Activated B cell treated with CpG ODN at 0.5 μM for 24 hours (primary cell): ENCODE results near the gene TAPBP. TPM values are rescaled to one million over a fixed set of nuclear protein-coding genes. Genes with fewer than 3 reads are reported as not detected.
"Not testable (repeated sequence)": the region's sequence is repeated elsewhere in the genome, so short reads cannot be mapped to it uniquely, and the experiment has no call there.

Experiments used
- ATAC-seq: fragments of 200-7000 bp; cut with Tn5 transposase; one replicate; pipeline ENCODE4 v1.10.0; 2021; ENCODE audit warnings: low read depth, mild to moderate bottlenecking, moderate library complexity
- CTCF ChIA-PET: fragments of 350-600 bp; sonication (Branson Sonifier 250); formaldehyde crosslinking; loops from one replicate; lab custom pipeline; 2021; ENCODE audit warnings: antibody characterized with exemption; lab: Charles Lee
- POLR2A ChIA-PET: fragments of 350-600 bp; sonication (Branson Sonifier 250); formaldehyde crosslinking; loops from one replicate; lab custom pipeline; 2021; ENCODE audit warnings: antibody characterized with exemption; lab: Charles Lee
- DNase-seq: peaks from one replicate; pipeline ENCODE4 v3.0.0; 2022
- H3K27ac Mint-ChIP-seq: one replicate; pipeline ENCODE4 v1.8.0; 2020; ENCODE audit warnings: mixed read lengths
- H3K27me3 Mint-ChIP-seq: one replicate; pipeline ENCODE4 v1.8.0; 2021; ENCODE audit warnings: mixed read lengths
- H3K36me3 Mint-ChIP-seq: one replicate; pipeline ENCODE4 v1.8.0; 2021; ENCODE audit warnings: low read depth, mixed read lengths
- H3K4me1 Mint-ChIP-seq: one replicate; pipeline ENCODE4 v1.8.0; 2021; ENCODE audit warnings: mixed read lengths
- H3K4me3 Mint-ChIP-seq: one replicate; pipeline ENCODE4 v1.8.0; 2020; ENCODE audit warnings: mild to moderate bottlenecking, mixed read lengths
- H3K9me3 Mint-ChIP-seq: one replicate; pipeline ENCODE4 v1.8.0; 2020; ENCODE audit warnings: mixed read lengths
- CTCF ChIP-seq: fragments of 200-600 bp; IDR thresholded peaks from one replicate; pipeline ENCODE4 v1.8.0; 2022; ENCODE audit warnings: antibody characterized with exemption, mild to moderate bottlenecking
- intact Hi-C: fragments of 100-400 bp; cut with micrococcal nuclease; formaldehyde crosslinking; loops from one replicate; pipeline ENCODE4 v1.15.1; 2024
- total RNA-seq: library from RNA; stranded (reverse); gene quantifications from 2 replicates; pipeline ENCODE4 v1.2.3, GENCODE V29; 2022

TAPBP gene
- total RNA-seq, 1 donor from 2014 or later = 350 TPM

- intact Hi-C loops = loop anchor here (2.0 kb wide), 1 partner anchor 40 kb away; no protein-coding TSS in a partner anchor
Observed at GRCh38 chr6:33288141-33288920, 25.5 kb downstream of the TAPBP start.

GRCh38 chr6:33286946-33287914 lies 26.6 kb downstream of the TAPBP start:
- ChIA-PET POLR2A (interaction anchor here (1.1 to 5.4 kb wide), 3 partner anchors 10 to 30 kb away, joined by 5 to 80 read pairs (median 8); partner anchors contain the start of genes B3GALT4, RPS18, VPS52 and ZBTB22), CTCF (interaction anchor here (1.5 to 2.0 kb wide), 2 partner anchors 10 to 14 kb away, joined by 4 to 5 read pairs; partner anchors contain the start of gene B3GALT4)
- H3K27me3 Mint-ChIP-seq = no peaks in the 10 kb centered on the region
- ATAC-seq = no peak
- no peak for DNase-seq
- no peak for TF ChIP-seq CTCF
- peaks cover 46% of the 10 kb centered on the region for H3K4me1 Mint-ChIP-seq
- no peaks in the 10 kb centered on the region for H3K9me3 Mint-ChIP-seq
- H3K36me3 Mint-ChIP-seq = peaks cover 79% of the 10 kb centered on the region
- H3K4me3 Mint-ChIP-seq = peak overlapping the region; percentile 100
- H3K27ac Mint-ChIP-seq = no peak overlapping the region
- intact Hi-C loops = no loop called here

More at GRCh38 chr6:33288141-33288920, 25.5 kb downstream of the TAPBP start:
- Mint-ChIP-seq H3K36me3 (peaks cover 80% of the 10 kb centered on the region), H3K4me3 (peak overlapping the region; percentile 100), H3K9me3 (no peaks in the 10 kb centered on the region), H3K4me1 (peaks cover 48% of the 10 kb centered on the region), H3K27ac (peak overlapping the region; percentile 95), H3K27me3 (no peaks in the 10 kb centered on the region)
- no peak for TF ChIP-seq CTCF
- POLR2A ChIA-PET = interaction anchor here (0.6 to 5.4 kb wide), 23 partner anchors 7 to 450 kb away, joined by 3 to 80 read pairs (median 6); partner anchors contain the start of genes B3GALT4, CUTA, HLA-DMA and RGL2
- CTCF ChIA-PET = interaction anchor here (1.5 to 3.9 kb wide), 4 partner anchors 11 to 16 kb away, joined by 3 to 21 read pairs (median 8); partner anchors contain the start of genes B3GALT4, RPS18 and VPS52
- DNase-seq (no peak), ATAC-seq (no peak)

GRCh38 chr6:33285214-33285613 lies 28.7 kb downstream of the TAPBP start:
- H3K27me3 Mint-ChIP-seq, intact Hi-C loops, POLR2A ChIA-PET, H3K27ac Mint-ChIP-seq, H3K9me3 Mint-ChIP-seq, H3K4me3 Mint-ChIP-seq, CTCF ChIA-PET, ATAC-seq, DNase-seq: not testable (repeated sequence)
- Mint-ChIP-seq H3K4me1 (peaks cover 36% of the 10 kb centered on the region), H3K36me3 (peaks cover 80% of the 10 kb centered on the region)

- Mint-ChIP-seq H3K4me3 (no peak overlapping the region), H3K36me3 (peaks cover 83% of the 10 kb centered on the region), H3K27me3 (no peaks in the 10 kb centered on the region), H3K27ac (peak overlapping the region; percentile 19), H3K9me3 (no peaks in the 10 kb centered on the region), H3K4me1 (peaks cover 30% of the 10 kb centered on the region)
- DNase-seq (no peak), ATAC-seq (no peak)
- ChIA-PET POLR2A (interaction anchor here (1.2 to 2.7 kb wide), 3 partner anchors 9 to 32 kb away, joined by 6 to 16 read pairs (median 11); partner anchors contain the start of genes PFDN6, RPS18, TAPBP and VPS52), CTCF (interaction anchor here (1.2 kb wide), 1 partner anchor 19 kb away, joined by 3 read pairs; no protein-coding TSS in a partner anchor)
- no peak for TF ChIP-seq CTCF
- intact Hi-C loops = no loop called here
Observed at GRCh38 chr6:33280539-33280938, 33.3 kb downstream of the TAPBP start.

- H3K36me3 Mint-ChIP-seq = peaks cover 83% of the 10 kb centered on the region
- no peaks in the 10 kb centered on the region for H3K9me3 Mint-ChIP-seq
- no peak for ATAC-seq
- no peak overlapping the region for H3K4me3 Mint-ChIP-seq
- POLR2A ChIA-PET = interaction anchor here (1.2 to 2.7 kb wide), 2 partner anchors 8 to 9 kb away, joined by 6 to 16 read pairs; partner anchors contain the start of genes PFDN6, RPS18, VPS52 and WDR46
- no peak for TF ChIP-seq CTCF
- DNase-seq = no peak
- intact Hi-C loops = no loop called here
- peaks cover 35% of the 10 kb centered on the region for H3K4me1 Mint-ChIP-seq
- CTCF ChIA-PET = no interaction called here
- no peaks in the 10 kb centered on the region for H3K27me3 Mint-ChIP-seq
- H3K27ac Mint-ChIP-seq = peak overlapping the region; percentile 24
Observed at GRCh38 chr6:33279971-33280511, 33.8 kb downstream of the TAPBP start.
